SU-DHL-6 (cell line): ENCODE measurements around the gene PRDM16.

Experiments used
- EZH2phosphoT487 ChIP-seq: fragments of 200-600 bp; sonication (generic), shearing (Covaris generic); conservative IDR thresholded peaks from 2 replicates; pipeline ENCODE4 v1.6.1; 2018; ENCODE audit warnings: mild to moderate bottlenecking, antibody characterized with exemption, low read length, moderate library complexity, mixed read lengths
- TF ChIP-seq, protein P1 (sequence below): fragments of 200-600 bp; sonication (generic); IDR thresholded peaks from one replicate; pipeline ENCODE4 v1.5.1; 2017; ENCODE audit warnings: antibody characterized with exemption, mild to moderate bottlenecking, low read length, moderate library complexity; ENCODE audit not compliant: insufficient read depth, poor library complexity, severe bottlenecking

DNA sequence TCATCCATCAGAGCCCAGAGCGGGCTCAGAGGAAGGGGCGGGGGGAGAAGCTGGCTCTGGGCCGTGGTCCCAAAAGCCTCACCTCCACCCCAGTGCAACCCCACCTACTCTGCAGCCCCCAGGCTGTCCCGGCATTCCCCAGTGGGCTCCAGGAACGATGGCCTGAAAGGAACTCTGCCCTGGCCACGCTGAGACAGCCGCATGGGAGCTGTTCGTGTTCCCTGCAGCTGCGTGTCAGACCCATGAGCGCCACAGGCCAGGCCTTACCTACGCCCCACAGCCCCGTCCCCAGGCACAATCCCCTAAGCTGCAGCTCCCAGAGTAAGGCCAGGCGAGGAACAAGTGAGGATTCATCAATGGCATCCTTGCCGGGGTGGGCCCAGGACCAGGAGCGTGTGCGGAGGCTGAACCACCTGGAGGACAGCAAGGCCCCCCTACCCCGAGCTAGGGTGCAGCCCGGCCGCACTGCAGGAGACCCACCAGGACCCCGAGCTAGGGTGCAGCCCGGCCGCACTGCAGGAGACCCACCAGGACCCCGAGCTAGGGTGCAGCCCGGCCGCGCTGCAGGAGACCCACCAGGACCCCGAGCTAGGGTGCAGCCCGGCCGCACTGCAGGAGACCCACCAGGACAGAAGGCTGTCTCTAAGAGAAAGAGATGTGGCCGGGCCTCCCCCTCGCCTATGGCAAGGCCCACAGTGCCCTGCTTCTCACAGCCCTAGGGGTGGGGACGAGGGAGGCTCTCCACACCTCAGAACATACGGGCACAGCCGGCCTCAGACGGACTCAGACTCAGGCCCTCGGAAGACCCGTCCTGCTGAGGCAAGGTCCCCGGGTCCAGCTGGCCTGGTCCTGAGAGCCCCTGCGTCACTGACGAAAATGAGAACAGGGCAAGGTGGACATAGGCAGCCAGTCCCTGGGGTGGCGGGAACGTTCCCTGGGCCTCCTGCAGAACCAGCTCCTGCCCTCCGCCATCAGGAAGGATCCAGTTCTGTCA is 359.0 kb downstream of the PRDM16 start:
- TF ChIP-seq, protein P1, sequence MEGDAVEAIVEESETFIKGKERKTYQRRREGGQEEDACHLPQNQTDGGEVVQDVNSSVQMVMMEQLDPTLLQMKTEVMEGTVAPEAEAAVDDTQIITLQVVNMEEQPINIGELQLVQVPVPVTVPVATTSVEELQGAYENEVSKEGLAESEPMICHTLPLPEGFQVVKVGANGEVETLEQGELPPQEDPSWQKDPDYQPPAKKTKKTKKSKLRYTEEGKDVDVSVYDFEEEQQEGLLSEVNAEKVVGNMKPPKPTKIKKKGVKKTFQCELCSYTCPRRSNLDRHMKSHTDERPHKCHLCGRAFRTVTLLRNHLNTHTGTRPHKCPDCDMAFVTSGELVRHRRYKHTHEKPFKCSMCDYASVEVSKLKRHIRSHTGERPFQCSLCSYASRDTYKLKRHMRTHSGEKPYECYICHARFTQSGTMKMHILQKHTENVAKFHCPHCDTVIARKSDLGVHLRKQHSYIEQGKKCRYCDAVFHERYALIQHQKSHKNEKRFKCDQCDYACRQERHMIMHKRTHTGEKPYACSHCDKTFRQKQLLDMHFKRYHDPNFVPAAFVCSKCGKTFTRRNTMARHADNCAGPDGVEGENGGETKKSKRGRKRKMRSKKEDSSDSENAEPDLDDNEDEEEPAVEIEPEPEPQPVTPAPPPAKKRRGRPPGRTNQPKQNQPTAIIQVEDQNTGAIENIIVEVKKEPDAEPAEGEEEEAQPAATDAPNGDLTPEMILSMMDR, result no peak
- TF ChIP-seq EZH2phosphoT487, result no peak
